HepG2 (cell line): ENCODE results near the gene GSK3B. TPM values are rescaled to one million over a fixed set of nuclear protein-coding genes. Genes with fewer than 3 reads are reported as not detected.

Source experiments
- DZIP1 ChIP-seq: sonication (generic); formaldehyde crosslinking; IDR thresholded peaks from 2 replicates; pipeline ENCODE4 v1.5.0; 2020; ENCODE audit warnings: mild to moderate bottlenecking, missing genetic modification reagents
- FOXP1 ChIP-seq, 2 experiments: fragments of 450-650 bp in 1 of 2; IDR thresholded peaks; 2 replicates each; pipeline ENCODE4 v1.6.1; 2017 to 2018; ENCODE audit warnings: antibody characterized with exemption in 1 of 2
- GATA4 ChIP-seq: sonication (generic); IDR thresholded peaks from 2 replicates; pipeline ENCODE4 v1.6.1; 2016; ENCODE audit warnings: antibody characterized with exemption, low read depth, borderline replicate concordance
- GRHL1 ChIP-seq: sonication (generic); formaldehyde crosslinking; conservative IDR thresholded peaks from 2 replicates; pipeline ENCODE4 v1.8.0; 2022; ENCODE audit warnings: missing genetic modification reagents
- HMGA1 ChIP-seq: sonication (generic); formaldehyde crosslinking; conservative IDR thresholded peaks from 2 replicates; pipeline ENCODE4 v1.4.0; 2020; ENCODE audit warnings: missing genetic modification reagents
- HOXA3 ChIP-seq: sonication (generic); formaldehyde crosslinking; IDR thresholded peaks from 2 replicates; pipeline ENCODE4 v1.5.0; 2020; ENCODE audit warnings: missing genetic modification reagents
- MAFK ChIP-seq, 2 experiments: IDR thresholded peaks in 1 of 2; conservative IDR thresholded peaks in 1 of 2; 2 replicates each; pipeline ENCODE4 v1.6.1; 2011; ENCODE audit warnings: improper control_type of control experiment in 2 of 2, low read length in 2 of 2
- NFRKB ChIP-seq: fragments of 450-650 bp; IDR thresholded peaks from 2 replicates; pipeline ENCODE4 v1.6.1; 2017
- PAWR ChIP-seq: sonication (generic); formaldehyde crosslinking; IDR thresholded peaks from 2 replicates; pipeline ENCODE4 v1.4.0; 2020; ENCODE audit warnings: missing genetic modification reagents, mild to moderate bottlenecking, borderline replicate concordance
- SP140L ChIP-seq: sonication (generic); formaldehyde crosslinking; IDR thresholded peaks from 2 replicates; pipeline ENCODE4 v1.4.0; 2020; ENCODE audit warnings: missing genetic modification reagents, borderline replicate concordance
- TEAD2 ChIP-seq: sonication (generic); formaldehyde crosslinking; IDR thresholded peaks from 2 replicates; pipeline ENCODE4 v1.9.0; 2021; ENCODE audit warnings: missing genetic modification reagents
- YY1 ChIP-seq: IDR thresholded peaks from 2 replicates; pipeline ENCODE4 v1.6.1; 2011; ENCODE audit warnings: low read length, low read depth, moderate library complexity, mild to moderate bottlenecking; ENCODE audit not compliant: insufficient read depth, insufficient replicate concordance
- ZBED4 ChIP-seq: sonication (generic); formaldehyde crosslinking; IDR thresholded peaks from 2 replicates; pipeline ENCODE4 v1.4.0; 2020; ENCODE audit warnings: missing genetic modification reagents, borderline replicate concordance
- ZNF225 ChIP-seq: sonication (generic); formaldehyde crosslinking; IDR thresholded peaks from 2 replicates; pipeline ENCODE4 v1.4.0; 2020; ENCODE audit warnings: mild to moderate bottlenecking, missing genetic modification reagents
- ZNF343 ChIP-seq: sonication (generic); formaldehyde crosslinking; IDR thresholded peaks from 2 replicates; pipeline ENCODE4 v1.4.0; 2020; ENCODE audit warnings: mild to moderate bottlenecking, missing genetic modification reagents
- ZNF512B ChIP-seq: sonication (generic); formaldehyde crosslinking; IDR thresholded peaks from 2 replicates; pipeline ENCODE4 v1.5.1; 2020; ENCODE audit warnings: missing genetic modification reagents, mild to moderate bottlenecking, borderline replicate concordance
- ZNF567 ChIP-seq: sonication (generic); formaldehyde crosslinking; IDR thresholded peaks from 2 replicates; pipeline ENCODE4 v1.8.1; 2023; ENCODE audit warnings: mild to moderate bottlenecking, missing genetic modification reagents, borderline replicate concordance
- ZZZ3 ChIP-seq: sonication (generic); formaldehyde crosslinking; IDR thresholded peaks from 2 replicates; pipeline ENCODE4 v1.4.0; 2020; ENCODE audit warnings: missing genetic modification reagents, mild to moderate bottlenecking, borderline replicate concordance
- polyA plus RNA-seq, 8 experiments: library from polyadenylated mRNA; depleted of rRNA in 3 of 8; stranded (reverse) in 7 of 8; unstranded in 1 of 8; fragments of >200 nt; fragmentation: Illumina TruSeq in 4 of 8; extraction: Trizol in 4 of 8; gene quantifications; 2 replicates each; pipeline versions ENCODE4 v1.2.1 to v1.2.3, GENCODE V29; 2011 to 2016; ENCODE audit warnings: low read depth in 4 of 8, missing spikeins in 1 of 8, mixed read lengths in 1 of 8; ENCODE audit not compliant: insufficient read depth in 1 of 8
- total RNA-seq, 5 experiments: library from RNA; depleted of rRNA; stranded (reverse); fragments of >200 nt; fragmentation: Illumina TruSeq; extraction: Trizol; gene quantifications; 2 replicates each; pipeline ENCODE4 v1.2.3, GENCODE V29; 2016; ENCODE audit warnings: low read depth in 1 of 5

The GSK3B gene
- total and polyA plus RNA-seq, 2 of the 13 experiments (the other 11 are each of a cell fraction or from before 2014, with no cell fraction given) = 22.3 to 30.1 TPM

- TF ChIP-seq DZIP1 (CRISPR knock-in tag) = no peak
- TF ChIP-seq ZNF225 (CRISPR knock-in tag) = no peak
- no peak for TF ChIP-seq FOXP1 (IDR thresholded peaks at IDR 0.05)
- TF ChIP-seq FOXP1 (CRISPR knock-in tag; IDR thresholded peaks at IDR 0.05) = peak; percentile 36; the same call in 1 of the 2 replicates
- TF ChIP-seq ZNF567 (CRISPR knock-in tag) = no peak
- no peak for TF ChIP-seq ZNF343 (CRISPR knock-in tag)
- peak; percentile 54; the same call in 1 of the 2 replicates for TF ChIP-seq HOXA3 (CRISPR knock-in tag)
- no peak for TF ChIP-seq GATA4
- TF ChIP-seq ZBED4 = no peak
- no peak for TF ChIP-seq ZNF512B (CRISPR knock-in tag)
- TF ChIP-seq NFRKB = no peak
- TF ChIP-seq SP140L (CRISPR knock-in tag) = no peak
- no peak for TF ChIP-seq TEAD2 (CRISPR knock-in tag)
- TF ChIP-seq GRHL1 = no peak
- TF ChIP-seq HMGA1 (CRISPR knock-in tag) = no peak
- TF ChIP-seq ZZZ3 = no peak
- no peak for TF ChIP-seq PAWR
- no peak for TF ChIP-seq MAFK (conservative IDR thresholded peaks at IDR 0.05 in 1 of 2, IDR thresholded peaks at IDR 0.05 in 1 of 2; ENCODE audit: low read length in 2 of 2)
- TF ChIP-seq YY1 = no peak
These were observed 268.4 kb downstream of the GSK3B start (continued) for GRCh38 chr3:119825820-119826219.
